HG03064 (cell line): ENCODE results near the gene CRYBG2.
"Not testable (repeated sequence)": the region's sequence is repeated elsewhere in the genome, so short reads cannot be mapped to it uniquely, and the experiment has no call there.

Experiments
- ATAC-seq: cut with Tn5 transposase; IDR thresholded peaks from one replicate; pipeline ENCODE4 v1.9.1; 2021; ENCODE audit warnings: low read depth; ENCODE audit not compliant: unreplicated experiment

The CRYBG2 gene

GRCh38 chr1:26350701-26351589, 3.0 kb downstream of the CRYBG2 start:
- no peak for ATAC-seq

GRCh38 chr1:26350343-26350700, 3.6 kb downstream of the CRYBG2 start:
- no peak for ATAC-seq

- ATAC-seq = no peak
Observed at GRCh38 chr1:26349877-26350244, 4.1 kb downstream of the CRYBG2 start.

GRCh38 chr1:26349188-26349876, 4.6 kb downstream of the CRYBG2 start:
- ATAC-seq = no peak

- no peak for ATAC-seq
Observed at GRCh38 chr1:26346274-26347033, 7.5 kb downstream of the CRYBG2 start.

- no peak for ATAC-seq
Observed at GRCh38 chr1:26345718-26346117, 8.2 kb downstream of the CRYBG2 start.

GRCh38 chr1:26344147-26344920, 9.6 kb downstream of the CRYBG2 start:
- ATAC-seq = no peak

GRCh38 chr1:26340047-26340481, 13.9 kb downstream of the CRYBG2 start:
- ATAC-seq = no peak

GRCh38 chr1:26338670-26339069, 15.3 kb downstream of the CRYBG2 start:
- ATAC-seq = no peak

GRCh38 chr1:26337625-26338024, 16.3 kb downstream of the CRYBG2 start:
- no peak for ATAC-seq

- no peak for ATAC-seq
Observed at GRCh38 chr1:26337206-26337535, 16.8 kb downstream of the CRYBG2 start.

GRCh38 chr1:26336477-26337205, 17.3 kb downstream of the CRYBG2 start:
- no peak for ATAC-seq

- ATAC-seq = no peak
Observed at GRCh38 chr1:26335774-26336476, 18.0 kb downstream of the CRYBG2 start.

- not testable (repeated sequence) for ATAC-seq
Observed at GRCh38 chr1:26333312-26333711, 20.6 kb downstream of the CRYBG2 start.

GRCh38 chr1:26330276-26330675, 23.7 kb downstream of the CRYBG2 start:
- no peak for ATAC-seq

- ATAC-seq = not testable (repeated sequence)
Observed at GRCh38 chr1:26329380-26329779, 24.6 kb downstream of the CRYBG2 start.

- ATAC-seq = no peak
Observed at GRCh38 chr1:26328597-26328996, 25.3 kb downstream of the CRYBG2 start.

- ATAC-seq = no peak
Observed at GRCh38 chr1:26327956-26328362, 26.0 kb downstream of the CRYBG2 start.

- ATAC-seq = no peak
Observed at GRCh38 chr1:26324550-26324949, 29.4 kb downstream of the CRYBG2 start.
